IPS DF 6.9 (cell line): ENCODE results near the gene ITPK1.

Experiments used
- DNase-seq: peaks from one replicate; pipeline ENCODE4 v3.0.0-alpha.2; 2013; ENCODE audit warnings: low read depth, low spot score
- H3K27ac ChIP-seq: one replicate; pipeline ENCODE4 v1.5.1; 2013; ENCODE audit warnings: low read length, control low read depth
- H3K27me3 ChIP-seq: 2 replicates; pipeline ENCODE4 v1.6.1; 2013; ENCODE audit warnings: mild to moderate bottlenecking, low read length; ENCODE audit not compliant: control insufficient read depth, insufficient read depth
- H3K36me3 ChIP-seq: 2 replicates; pipeline ENCODE4 v1.6.1; 2013; ENCODE audit warnings: low read length; ENCODE audit not compliant: control insufficient read depth, insufficient read depth
- H3K4me1 ChIP-seq: 2 replicates; pipeline ENCODE4 v1.6.1; 2013; ENCODE audit warnings: low read length; ENCODE audit not compliant: control insufficient read depth, insufficient read depth
- H3K4me3 ChIP-seq: 2 replicates; pipeline ENCODE4 v1.5.1; 2013; ENCODE audit warnings: mild to moderate bottlenecking, low read length
- H3K9me3 ChIP-seq: 2 replicates; pipeline ENCODE4 v1.6.1; 2013; ENCODE audit warnings: low read length, inconsistent platforms; ENCODE audit not compliant: control insufficient read depth, insufficient read depth
- WGBS: extraction: QIAGEN DNeasy Blood & Tissue Kit; methylation state at CpG from one replicate; pipeline ENCODE4 v1.1.7; 2013; ENCODE audit warnings: mixed read lengths, missing lambda C conversion rate; ENCODE audit not compliant: insufficient read length, insufficient coverage; 5-methylcytosine and 5-hydroxymethylcytosine counted together

Gene ITPK1

DNA sequence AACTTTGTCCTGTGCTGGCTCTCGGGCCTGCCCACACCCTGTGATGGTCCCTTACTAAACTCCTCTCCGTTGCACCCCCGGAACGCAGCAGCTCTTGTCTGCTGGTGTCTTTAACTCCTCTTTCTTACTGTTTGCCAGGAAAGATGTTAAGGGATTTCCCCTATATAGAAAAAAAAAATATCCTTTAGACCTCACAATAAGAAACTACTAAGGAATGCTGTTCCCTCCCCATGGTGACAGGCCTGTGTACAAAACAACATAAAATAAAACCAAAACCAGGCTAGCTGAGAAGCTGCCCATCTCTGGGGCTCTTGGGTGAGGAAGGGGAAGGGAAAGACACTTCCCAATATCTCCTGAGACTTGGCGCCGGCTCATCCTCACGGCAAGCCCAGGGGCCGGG, 97.4 kb downstream of the ITPK1 start:
- WGBS, result no CpG with 5 or more reads among the region's 8 CpGs
- Histone ChIP-seq H3K36me3 (peaks cover 5% of the 10 kb centered on the region; the same call in 1 of the 2 replicates), H3K27me3 (no peaks in the 10 kb centered on the region), H3K4me1 (no peaks in the 10 kb centered on the region; the same call in 1 of the 2 replicates), H3K4me3 (no peak overlapping the region), H3K27ac (no peak overlapping the region), H3K9me3 (no peaks in the 10 kb centered on the region)
- no peak for DNase-seq

DNA sequence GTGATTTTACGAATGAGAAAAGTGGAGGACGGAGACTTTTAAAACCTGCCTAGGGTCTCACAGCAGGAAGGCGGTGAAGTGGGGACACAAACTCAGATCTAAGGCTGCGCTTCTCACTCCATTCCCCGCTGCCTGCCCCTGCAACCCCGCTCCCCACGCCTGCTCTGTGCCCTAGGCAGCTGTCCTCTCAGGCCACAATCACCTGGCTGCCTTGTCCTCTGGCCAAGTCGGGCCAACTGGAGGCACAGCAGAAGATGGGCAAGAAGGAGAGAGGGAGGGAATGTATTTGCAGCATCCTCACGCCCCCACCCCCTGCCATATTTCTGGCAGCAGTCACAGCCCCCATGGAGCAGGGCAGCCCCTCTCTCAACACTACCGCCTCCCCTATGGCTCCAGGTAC, 97.8 kb downstream of the ITPK1 start:
- DNase-seq, result no peak
- Histone ChIP-seq H3K9me3 (no peaks in the 10 kb centered on the region), H3K4me1 (no peaks in the 10 kb centered on the region; the same call in 1 of the 2 replicates), H3K4me3 (no peak overlapping the region), H3K27me3 (no peaks in the 10 kb centered on the region), H3K27ac (no peak overlapping the region), H3K36me3 (peaks cover 5% of the 10 kb centered on the region; the same call in 1 of the 2 replicates)
- no CpG with 5 or more reads among the region's 10 CpGs for WGBS

DNA sequence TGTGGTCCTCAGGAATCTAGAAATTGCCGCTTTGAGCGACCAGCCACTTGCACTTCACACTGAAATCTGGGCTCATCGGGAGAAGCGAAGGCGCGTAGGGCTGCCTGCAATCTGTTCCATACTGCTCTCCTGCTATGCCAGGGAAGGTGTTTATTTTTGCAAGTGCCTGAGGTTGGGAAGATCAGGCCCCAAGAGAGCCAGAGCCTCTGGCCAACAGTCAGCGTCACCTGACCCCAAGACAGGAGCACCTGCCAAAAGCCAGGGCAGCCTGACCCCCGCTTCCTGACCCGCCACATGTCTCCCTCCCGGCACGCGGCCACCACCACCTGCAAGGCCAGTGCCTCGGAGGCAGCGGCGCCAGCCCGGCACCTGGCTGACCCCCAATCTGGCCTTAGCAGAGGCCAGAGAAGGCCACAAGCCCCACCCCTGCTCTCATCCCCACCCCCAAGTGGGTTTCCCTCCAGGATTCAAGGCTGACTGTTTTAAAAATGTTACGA, 98.4 kb downstream of the ITPK1 start:
- Histone ChIP-seq H3K4me3 (no peak overlapping the region), H3K27me3 (no peaks in the 10 kb centered on the region), H3K27ac (no peak overlapping the region), H3K9me3 (no peaks in the 10 kb centered on the region), H3K4me1 (no peaks in the 10 kb centered on the region; the same call in 1 of the 2 replicates), H3K36me3 (peaks cover 5% of the 10 kb centered on the region; the same call in 1 of the 2 replicates)
- DNase-seq, result no peak
- WGBS, result no CpG with 5 or more reads among the region's 17 CpGs

DNA sequence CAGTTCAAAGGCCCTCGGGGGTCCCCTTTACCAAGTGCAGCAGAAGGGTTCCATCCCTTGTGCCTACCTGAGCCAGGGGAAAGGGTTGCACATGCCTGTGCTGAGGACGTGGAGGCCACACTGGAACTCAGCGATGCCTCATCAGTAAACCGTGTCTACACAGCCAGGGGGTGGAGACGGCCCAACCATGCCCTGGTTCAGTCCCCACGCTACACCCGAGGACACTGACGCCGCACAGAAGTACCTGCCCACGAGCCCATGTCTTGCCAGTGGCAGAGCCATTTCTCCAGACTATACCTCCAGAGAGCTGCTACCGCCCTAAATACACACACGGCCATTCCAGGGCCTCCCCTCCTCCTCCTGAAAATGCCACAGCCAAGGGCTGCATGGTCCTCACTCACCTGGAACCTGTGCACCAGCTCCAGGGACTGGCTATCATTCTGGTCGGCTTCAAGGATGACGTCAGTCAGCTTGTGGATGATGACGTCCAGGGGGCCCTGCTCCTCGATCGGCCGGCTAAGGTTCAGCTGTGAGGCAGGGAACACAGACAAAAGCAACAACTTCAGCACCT, 99.4 kb downstream of the ITPK1 start:
- DNase-seq, result no peak
- Histone ChIP-seq H3K4me3 (no peak overlapping the region), H3K27ac (no peak overlapping the region), H3K27me3 (no peaks in the 10 kb centered on the region), H3K4me1 (no peaks in the 10 kb centered on the region; the same call in 1 of the 2 replicates), H3K36me3 (peaks cover 5% of the 10 kb centered on the region; the same call in 1 of the 2 replicates), H3K9me3 (no peaks in the 10 kb centered on the region)
- no CpG with 5 or more reads among the region's 18 CpGs for WGBS

DNA sequence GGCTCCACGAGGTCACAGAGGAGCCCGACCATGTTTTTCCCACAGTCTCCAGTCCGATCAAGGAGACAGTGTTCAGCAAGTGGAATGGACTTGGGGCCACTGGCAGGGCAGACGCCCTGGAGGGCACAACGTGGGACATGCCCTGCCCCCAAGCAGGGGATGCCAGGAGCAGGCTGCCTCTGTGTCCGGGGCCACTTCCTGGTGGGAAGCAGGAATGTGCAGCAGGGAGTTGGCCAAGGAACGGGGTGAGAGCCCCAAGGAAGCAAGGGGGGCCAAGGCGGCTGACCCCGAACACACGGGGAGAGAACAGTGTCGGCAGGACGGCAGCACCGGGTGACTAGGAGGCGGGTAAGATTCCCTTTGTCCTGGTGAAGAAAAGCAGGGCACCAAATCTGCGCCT, 100.2 kb downstream of the ITPK1 start:
- no peaks in the 10 kb centered on the region for H3K9me3 ChIP-seq
- H3K27me3 ChIP-seq, result no peaks in the 10 kb centered on the region
- no peak overlapping the region for H3K4me3 ChIP-seq
- H3K27ac ChIP-seq, result no peak overlapping the region
- peaks cover 5% of the 10 kb centered on the region; the same call in 1 of the 2 replicates for H3K36me3 ChIP-seq
- no peak for DNase-seq
- no CpG with 5 or more reads among the region's 15 CpGs for WGBS
- no peaks in the 10 kb centered on the region; the same call in 1 of the 2 replicates for H3K4me1 ChIP-seq

DNA sequence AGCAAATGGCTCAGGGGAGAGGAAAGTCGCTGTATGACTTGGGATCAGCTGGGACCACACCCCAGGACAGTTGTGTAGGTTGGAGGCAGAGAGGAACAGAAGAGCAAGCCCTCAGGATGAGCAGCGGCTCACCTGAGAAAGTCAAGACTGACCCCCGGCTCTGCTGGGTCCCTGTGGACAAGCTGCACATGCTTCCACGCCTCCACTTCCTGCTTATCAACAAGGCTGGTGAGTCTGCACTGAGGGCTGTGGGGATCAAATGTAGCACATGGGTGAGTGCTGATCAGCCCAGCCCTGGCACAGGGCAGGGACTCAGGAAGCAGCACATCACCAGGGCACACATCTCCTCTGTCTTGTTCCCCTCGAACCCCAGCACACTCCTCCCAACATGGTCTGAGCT, 100.7 kb downstream of the ITPK1 start:
- no peaks in the 10 kb centered on the region; the same call in 1 of the 2 replicates for H3K4me1 ChIP-seq
- no CpG with 5 or more reads among the region's 5 CpGs for WGBS
- H3K36me3 ChIP-seq, result peaks cover 5% of the 10 kb centered on the region; the same call in 1 of the 2 replicates
- H3K27ac ChIP-seq, result no peak overlapping the region
- no peak for DNase-seq
- no peak overlapping the region for H3K4me3 ChIP-seq
- H3K27me3 ChIP-seq, result no peaks in the 10 kb centered on the region
- no peaks in the 10 kb centered on the region for H3K9me3 ChIP-seq

DNA sequence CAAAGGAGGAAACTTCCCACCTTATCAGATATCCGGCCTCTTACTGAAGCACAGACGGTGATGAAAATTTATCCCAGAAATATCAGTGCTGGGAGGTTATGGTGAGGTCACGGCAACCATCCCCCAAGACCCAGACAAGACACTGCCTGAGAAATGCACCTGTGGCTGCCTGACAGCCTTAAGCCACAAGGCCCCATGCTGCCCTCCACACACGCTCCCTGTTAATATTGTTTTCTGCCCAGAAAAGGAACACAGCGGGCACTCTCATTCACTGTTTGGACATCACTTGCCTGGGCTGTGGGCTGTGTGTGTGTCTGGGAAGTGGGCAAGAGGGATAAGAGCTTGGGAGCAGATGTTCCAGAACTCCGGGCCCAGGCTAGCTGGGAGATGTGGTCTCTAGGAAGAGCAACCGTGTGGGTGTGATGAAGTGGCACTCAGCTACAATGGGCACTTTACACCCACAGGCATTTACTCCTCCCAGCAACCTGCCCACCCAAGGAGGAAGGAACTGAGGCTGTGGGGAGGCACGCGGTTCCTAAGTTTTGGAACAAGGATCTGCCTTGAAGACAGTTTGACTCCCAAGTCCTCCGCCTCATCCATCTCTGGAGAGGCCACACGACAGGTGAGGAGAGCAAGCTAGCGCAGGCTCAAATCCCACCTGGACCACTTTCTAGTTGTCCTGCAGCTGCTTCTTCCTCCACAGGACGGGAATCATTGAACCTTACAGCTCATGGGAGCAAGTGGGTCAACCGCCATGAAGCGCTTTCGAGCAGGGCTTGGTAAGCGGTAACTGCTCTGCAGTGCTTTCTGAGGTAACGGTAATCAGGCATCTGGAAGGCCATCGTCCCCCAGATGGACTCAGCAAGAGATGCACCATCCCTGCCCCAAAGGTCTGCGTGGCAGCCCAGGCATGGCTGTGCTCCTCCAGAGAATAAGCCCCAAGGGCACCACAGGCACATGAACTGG, 101.4 kb downstream of the ITPK1 start:
- Histone ChIP-seq H3K9me3 (no peaks in the 10 kb centered on the region), H3K36me3 (peaks cover 5% of the 10 kb centered on the region; the same call in 1 of the 2 replicates), H3K27ac (no peak overlapping the region), H3K27me3 (no peaks in the 10 kb centered on the region), H3K4me1 (no peaks in the 10 kb centered on the region; the same call in 1 of the 2 replicates), H3K4me3 (no peak overlapping the region)
- no CpG with 5 or more reads among the region's 20 CpGs for WGBS
- no peak for DNase-seq

DNA sequence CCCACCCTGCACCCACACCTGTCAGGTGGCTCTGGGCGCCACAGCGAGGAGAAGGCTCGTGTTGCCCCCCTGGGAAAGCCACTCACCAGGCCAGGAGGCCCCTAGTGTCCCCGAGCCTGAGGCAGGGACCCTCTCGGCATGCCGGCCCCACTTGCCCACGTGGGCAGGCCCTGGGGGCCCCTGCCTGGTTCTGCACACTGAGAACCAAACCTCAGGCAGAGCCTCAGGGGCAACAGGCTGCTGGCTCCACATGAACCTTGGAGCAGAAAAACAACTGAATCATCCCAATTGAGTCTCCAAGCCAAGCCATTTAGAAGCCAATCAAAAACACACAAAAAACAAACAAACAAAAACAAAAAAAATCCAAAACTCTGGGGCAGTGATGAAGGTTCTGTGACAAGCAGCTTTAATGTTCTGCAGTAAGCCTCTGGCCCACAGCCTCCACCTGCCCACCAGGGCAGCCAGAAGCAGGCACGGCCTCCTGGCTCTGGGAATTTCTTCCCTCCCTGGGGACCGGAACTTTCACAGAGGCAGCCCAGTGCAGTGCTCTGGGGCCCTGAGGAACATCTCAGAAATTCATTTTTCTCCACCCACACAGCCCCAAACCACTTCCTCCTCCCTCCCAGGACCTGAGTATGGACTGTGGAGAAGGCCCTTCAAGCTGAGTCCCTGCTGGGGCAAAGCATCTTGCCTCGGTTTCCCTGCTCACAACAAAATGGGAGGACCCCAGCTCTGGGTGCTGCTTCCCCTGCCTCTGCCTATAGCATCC, 102.6 kb downstream of the ITPK1 start:
- Histone ChIP-seq H3K4me1 (no peaks in the 10 kb centered on the region; the same call in 1 of the 2 replicates), H3K27me3 (no peaks in the 10 kb centered on the region), H3K4me3 (no peak overlapping the region), H3K36me3 (peaks cover 5% of the 10 kb centered on the region; the same call in 1 of the 2 replicates), H3K27ac (no peak overlapping the region), H3K9me3 (no peaks in the 10 kb centered on the region)
- no CpG with 5 or more reads among the region's 10 CpGs for WGBS
- no peak for DNase-seq

DNA sequence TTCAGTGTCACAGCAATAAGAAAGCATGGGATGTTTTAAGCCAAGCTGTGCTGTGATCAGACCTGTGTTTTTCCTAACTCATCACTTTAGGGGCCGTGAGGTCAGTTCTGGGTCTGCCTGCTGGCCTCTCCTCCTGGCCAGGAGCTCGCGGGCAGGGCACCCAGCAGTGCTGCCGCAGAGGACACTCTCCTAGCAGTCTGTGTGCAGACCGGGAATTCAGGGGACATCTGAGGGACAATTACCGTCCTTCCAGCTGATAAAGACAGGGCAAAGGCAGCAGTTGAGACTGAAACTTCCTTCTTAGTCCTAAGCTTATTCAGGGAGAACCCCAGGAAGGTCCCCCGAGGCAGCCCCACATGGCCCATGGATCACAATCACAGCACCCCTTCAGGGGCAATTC, 103.2 kb downstream of the ITPK1 start:
- no peak overlapping the region for H3K27ac ChIP-seq
- WGBS, result no CpG with 5 or more reads among the region's 7 CpGs
- H3K9me3 ChIP-seq, result no peaks in the 10 kb centered on the region
- no peaks in the 10 kb centered on the region for H3K27me3 ChIP-seq
- no peak for DNase-seq
- no peak overlapping the region for H3K4me3 ChIP-seq
- H3K4me1 ChIP-seq, result no peaks in the 10 kb centered on the region; the same call in 1 of the 2 replicates
- peaks cover 5% of the 10 kb centered on the region; the same call in 1 of the 2 replicates for H3K36me3 ChIP-seq
